ENCODE data around the gene MRPS6. TPM values are rescaled to one million over a fixed set of nuclear protein-coding genes. Genes with fewer than 3 reads are reported as not detected.

MRPS6 gene
- total RNA-seq, 1 donor from 2014 or later: 18.8 TPM

GRCh38 chr21:34191876-34192275, 118.5 kb downstream of the MRPS6 start:
- Histone ChIP-seq H3K27me3 (ENCODE audit: control insufficient read depth in 3 of 3, insufficient read depth in 3 of 3, low read length in 3 of 3) (no peaks in the 10 kb centered on the region), H3K9me3 (ENCODE audit: control insufficient read depth in 3 of 3, low read length in 3 of 3) (no peaks in the 10 kb centered on the region), H3K36me3 (ENCODE audit: control insufficient read depth in 3 of 3, insufficient read depth in 3 of 3, low read length in 3 of 3) (peaks cover 0 to 4% (median 2%) of the 10 kb centered on the region in 3 donors), H3K4me1 (ENCODE audit: control insufficient read depth in 3 of 3, insufficient read depth in 3 of 3, low read length in 3 of 3) (peaks cover 0 to 5% (median 0%) of the 10 kb centered on the region in 3 donors), H3K9ac (ENCODE audit: low read depth in 1 of 3, low read length in 3 of 3) (no peak overlapping the region), H3K4me3 (ENCODE audit: low read length in 3 of 3) (no peak overlapping the region), H3K27ac (ENCODE audit: low read depth, low read length) (no peak overlapping the region)

Other genes with a start within 250 kb of the MRPS6 start
- gene ATP5PO, start 157.8 kb upstream of the MRPS6 start, total RNA-seq: 258 TPM
- gene SLC5A3, start within 50 bp of the MRPS6 start, total RNA-seq: 21.4 TPM